HuH-7.5 (cell line): ENCODE data around the gene EBP.
A peak's percentile ranks its signal among the peaks of the same experiment; 100 is the strongest.
"Not testable (repeated sequence)": the region's sequence is repeated elsewhere in the genome, so short reads cannot be mapped to it uniquely, and the experiment has no call there.

Source experiments
- DNase-seq: peaks from one replicate; pipeline ENCODE4 v3.0.0; 2011; ENCODE audit warnings: low spot score

Gene EBP

DNA sequence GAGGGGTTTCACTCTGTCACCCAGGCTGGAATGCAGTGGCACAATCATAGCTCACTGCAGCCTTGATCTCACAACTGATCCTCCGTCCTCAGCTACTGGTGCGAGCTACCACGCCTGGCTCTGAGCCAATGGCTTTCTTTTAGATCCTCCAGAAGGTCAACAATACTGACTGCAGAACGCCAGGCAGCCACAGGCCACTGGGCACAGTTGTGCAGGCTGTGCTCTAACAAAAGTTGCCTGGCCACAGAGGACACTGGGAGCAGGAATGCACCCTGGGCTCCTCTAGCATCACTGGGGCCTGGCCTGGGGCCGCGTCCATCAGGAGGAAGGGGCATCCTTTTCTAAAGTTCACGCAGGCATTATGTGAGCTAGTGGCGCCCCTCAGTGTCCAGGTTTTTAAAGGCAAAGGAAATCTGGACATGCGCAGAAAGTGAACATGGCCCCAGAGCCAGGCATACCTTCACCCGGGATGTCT lies 27.7 kb upstream of the EBP start:
- no peak for DNase-seq

DNA sequence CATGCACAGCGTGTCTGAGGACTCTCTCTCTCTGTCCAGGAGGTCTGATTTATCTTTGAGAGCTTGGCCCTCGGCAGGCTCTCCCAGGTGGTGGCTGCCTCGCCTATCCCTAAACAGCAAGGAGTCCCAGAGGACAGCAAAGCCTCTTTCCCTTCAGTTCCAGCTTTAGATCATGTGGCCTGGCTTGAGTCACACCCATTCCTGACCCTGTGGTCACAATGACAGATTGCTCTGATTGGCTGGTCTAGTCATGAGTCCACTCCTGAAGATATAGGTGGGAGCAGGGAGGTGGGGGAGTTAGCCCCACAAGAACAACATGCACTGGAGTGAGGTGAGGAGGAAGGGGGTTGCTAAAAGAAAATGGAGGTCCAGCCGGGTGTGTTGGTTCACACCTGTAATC lies 24.9 kb upstream of the EBP start:
- DNase-seq, result no peak

DNA sequence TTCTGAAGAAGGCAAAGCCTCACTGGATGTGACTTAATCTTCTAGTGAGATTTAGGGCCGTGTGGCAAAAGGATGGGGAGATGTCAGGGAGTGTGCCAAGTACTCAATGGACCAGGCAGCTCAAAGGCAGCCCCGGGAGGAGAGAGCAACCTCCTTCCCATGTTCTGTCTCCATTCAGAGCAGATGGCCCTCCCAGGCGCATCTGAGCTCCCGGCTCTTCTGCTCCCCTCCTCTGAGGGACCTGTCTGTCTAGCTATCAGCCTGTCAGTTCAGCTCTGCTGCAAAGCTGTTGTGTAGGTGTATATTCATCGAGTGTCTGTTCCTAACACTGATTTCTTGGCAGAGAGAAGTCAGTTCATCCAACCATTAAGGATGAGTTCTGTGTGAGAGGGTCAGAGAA lies 23.7 kb upstream of the EBP start:
- DNase-seq, result no peak

DNA sequence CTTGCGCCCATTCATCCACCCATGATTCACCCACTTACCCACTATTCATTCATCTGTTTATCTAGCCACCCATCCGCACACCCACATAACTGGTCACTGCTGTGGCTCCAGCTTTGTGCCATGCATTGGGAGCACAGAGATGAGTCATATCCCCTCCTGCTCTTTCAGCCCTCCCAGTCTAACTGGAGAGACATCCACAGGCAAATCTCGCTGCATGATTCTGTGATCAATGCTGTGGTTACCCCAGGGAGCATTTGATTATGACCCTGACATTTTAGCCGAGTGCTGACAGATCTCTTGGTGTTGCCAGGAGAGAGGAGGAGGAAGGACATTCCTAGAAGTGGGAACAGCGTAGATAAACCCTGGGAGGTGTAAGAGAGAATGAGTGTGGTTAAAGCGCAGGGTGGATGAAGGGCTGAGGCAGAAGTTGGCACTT lies 23.2 kb upstream of the EBP start:
- DNase-seq, result no peak

DNA sequence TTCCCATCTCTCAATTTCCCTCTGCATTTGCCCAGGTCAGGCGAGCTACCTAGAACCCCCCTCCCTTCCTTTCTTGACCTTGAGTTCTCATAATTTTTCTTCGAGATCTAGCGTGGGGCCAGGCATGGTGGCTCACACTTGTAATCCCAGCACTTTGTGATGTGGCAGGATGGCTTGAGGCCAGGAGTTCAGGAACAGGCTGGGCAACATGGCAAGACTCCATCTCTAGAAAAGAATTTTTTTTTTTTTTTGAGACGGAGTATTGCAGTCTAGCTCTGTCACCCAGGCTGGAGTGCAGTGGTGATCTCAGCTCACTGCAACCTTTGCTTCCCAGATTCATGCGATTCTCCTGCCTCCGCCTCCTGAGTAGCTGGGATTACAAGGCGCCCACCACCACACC lies 17.3 kb upstream of the EBP start:
- no peak for DNase-seq

DNA sequence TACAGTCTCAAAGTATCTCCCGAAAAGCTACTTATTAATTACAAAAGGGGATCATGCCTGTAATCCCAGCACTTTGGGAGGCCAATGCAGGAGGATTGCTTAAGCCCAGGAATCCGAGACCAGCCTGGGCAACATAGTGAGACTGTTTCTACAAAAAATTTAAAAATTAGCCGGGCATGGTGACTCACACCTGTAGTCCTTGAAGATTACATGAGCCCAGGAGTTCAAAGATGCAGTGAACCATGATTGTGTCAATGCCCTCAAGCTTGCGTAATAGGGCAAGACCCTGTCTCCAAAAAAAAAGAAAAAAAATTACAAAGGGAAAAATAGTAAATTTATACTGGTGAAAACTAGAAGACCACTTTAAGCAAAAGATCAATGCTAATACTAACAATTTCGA lies 16.1 kb upstream of the EBP start:
- no peak for DNase-seq

DNA sequence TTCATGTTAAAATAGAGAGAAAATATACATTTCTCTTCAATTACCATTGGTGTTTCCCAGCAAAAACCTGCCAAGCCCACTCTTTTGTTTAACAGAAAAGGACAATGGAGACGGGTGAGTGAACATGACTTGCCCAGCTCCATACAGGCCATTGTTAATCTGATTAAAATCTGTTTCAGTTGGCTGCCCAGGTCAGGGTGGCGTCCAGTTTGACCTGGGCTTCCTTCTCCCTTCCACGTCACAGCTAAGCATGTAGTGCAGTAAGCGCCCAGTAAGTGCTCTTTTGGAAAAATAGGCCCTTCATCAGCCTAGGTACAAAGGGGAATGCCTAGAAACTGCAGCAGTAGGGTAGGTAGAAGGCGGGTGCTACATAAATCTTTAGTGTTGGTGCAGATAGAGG lies 14.4 kb upstream of the EBP start:
- DNase-seq, result no peak

DNA sequence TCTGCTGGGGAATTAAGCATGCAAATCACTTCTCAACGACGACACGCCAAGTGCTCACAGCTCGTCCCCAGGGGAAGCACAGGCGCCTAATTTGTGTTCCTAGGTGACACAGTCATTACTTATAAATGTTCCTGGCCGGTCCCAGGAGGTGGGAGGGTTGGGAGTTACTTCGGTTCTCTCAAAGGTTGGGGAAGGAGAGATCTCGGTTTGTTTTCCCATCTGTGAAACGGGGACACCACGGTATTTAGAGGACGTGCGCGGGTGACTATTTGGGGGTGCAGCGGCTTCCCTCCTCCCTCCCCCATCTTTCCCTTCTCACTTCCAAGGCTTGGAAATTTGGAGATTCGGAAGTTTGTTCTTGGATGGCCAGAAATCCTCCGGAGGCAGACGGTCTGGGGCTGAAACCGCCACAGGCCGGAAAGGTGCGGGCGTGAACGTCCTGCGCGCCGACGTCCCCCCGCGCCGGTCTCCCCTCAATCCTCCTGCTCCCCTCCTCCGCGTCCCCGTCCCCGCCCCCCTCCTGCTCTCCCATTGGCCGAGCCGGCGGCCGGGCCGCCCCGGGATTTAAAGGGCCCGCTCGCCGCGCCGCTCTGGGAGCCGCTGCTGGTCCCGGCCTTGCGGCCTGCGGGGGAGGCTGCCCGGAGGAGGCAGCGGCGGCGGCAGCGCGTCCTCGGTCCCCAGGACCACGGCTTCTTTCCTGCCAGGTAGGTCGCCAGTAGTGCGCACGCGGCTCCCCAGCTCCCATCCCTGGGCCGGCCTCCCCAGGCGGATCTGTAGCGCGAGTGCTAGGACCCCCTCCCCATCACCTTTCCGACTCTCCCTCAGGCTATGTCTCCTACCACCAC lies 13.0 kb upstream of the EBP start, which contains the start of gene PORCN:
TSS of gene PORCN (plus strand) at position 593 of the 845 bp plus-strand sequence. CDS start 829 bp downstream, outside the sequence.
- peak; percentile 84 for DNase-seq

DNA sequence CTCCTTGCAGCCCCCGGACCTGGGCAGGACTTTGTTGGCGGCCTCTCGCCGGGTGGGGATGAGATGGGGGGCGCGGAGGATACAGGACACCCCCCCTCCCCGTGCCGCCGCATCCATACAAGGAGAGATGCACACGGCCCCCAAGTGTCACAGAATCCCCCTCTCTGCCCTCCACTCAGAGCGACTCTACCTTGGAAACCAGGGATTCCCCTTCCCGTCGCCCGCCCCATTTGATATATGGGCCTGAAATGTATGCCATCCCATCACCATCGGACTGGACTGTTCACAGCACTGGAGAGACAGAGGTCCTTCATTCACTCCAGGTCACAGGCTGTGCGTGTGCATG lies 12.4 kb upstream of the EBP start:
- no peak for DNase-seq

DNA sequence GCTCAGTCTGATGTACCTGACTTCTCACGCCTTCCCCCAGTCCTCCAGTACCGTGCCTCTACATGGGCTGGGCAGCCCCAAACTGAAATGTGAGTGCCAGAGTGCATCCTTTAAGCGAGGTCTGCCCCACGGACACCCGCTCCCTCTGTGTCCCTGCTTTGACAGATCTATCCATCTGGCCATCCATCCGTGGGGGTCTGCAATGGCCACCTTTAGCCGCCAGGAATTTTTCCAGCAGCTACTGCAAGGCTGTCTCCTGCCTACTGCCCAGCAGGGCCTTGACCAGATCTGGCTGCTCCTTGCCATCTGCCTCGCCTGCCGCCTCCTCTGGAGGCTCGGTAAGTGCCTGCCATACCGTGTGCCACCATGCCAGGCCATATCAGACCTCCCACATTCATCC lies 12.0 kb upstream of the EBP start:
- no peak for DNase-seq

DNA sequence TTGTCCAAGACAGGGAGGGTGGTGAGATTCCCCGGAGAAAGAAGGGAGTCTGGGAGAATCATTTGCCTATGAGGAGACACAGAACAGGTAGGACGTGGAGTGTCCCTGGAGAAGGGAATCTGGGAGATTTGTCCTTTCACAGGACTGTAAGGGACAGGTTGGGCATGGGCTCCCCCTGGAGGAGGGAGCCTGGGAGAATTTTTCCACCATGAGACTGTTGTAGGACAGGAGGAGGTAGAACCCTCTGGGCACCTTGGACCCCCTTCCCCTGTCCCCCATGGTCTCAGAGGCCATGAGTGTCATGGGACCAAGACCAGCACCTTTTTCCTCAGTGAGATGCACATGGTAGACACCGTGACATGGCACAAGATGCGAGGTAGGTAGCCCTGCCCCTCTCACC lies 10.0 kb upstream of the EBP start:
- DNase-seq, result peak; percentile 68

DNA sequence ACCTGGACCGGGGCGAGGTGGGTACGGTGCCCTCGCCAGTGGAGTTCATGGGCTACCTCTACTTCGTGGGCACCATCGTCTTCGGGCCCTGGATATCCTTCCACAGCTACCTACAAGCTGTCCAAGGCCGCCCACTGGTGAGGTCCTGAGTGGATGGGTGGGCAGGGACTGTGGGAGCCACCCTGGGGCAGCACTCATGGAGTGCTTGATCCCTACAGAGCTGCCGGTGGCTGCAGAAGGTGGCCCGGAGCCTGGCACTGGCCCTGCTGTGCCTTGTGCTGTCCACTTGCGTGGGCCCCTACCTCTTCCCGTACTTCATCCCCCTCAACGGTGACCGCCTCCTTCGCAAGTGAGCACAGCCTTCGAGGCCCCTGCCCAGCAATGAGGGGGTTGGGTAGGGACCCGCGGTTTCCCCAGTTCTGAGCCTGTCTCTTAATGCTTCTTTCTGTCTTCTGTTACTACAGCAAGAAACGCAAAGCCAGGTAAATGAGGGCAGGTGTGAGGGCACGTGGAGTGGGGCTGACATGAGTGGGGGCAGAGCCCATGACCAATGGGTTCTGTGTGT lies 9.2 kb upstream of the EBP start:
- DNase-seq, result no peak

DNA sequence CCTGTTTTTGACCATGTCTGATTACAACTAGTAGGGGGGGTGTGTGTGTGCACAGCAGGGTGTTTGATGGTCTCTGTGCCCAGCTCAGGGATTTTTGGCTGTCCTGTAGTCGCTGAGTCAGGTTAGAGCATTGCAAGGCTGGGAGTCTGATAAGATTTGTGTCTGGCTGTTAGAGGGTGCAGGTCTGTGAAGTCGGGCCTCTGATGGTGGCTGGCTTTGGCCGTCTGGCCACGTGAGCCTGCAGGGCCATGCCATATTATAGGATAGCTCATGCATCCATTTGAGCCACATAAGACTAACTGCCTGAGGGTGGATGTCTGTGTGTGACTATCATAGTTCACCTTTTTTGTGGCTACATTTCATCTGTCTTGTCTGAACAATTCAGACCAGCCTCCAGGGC lies 7.9 kb upstream of the EBP start:
- DNase-seq, result no peak

DNA sequence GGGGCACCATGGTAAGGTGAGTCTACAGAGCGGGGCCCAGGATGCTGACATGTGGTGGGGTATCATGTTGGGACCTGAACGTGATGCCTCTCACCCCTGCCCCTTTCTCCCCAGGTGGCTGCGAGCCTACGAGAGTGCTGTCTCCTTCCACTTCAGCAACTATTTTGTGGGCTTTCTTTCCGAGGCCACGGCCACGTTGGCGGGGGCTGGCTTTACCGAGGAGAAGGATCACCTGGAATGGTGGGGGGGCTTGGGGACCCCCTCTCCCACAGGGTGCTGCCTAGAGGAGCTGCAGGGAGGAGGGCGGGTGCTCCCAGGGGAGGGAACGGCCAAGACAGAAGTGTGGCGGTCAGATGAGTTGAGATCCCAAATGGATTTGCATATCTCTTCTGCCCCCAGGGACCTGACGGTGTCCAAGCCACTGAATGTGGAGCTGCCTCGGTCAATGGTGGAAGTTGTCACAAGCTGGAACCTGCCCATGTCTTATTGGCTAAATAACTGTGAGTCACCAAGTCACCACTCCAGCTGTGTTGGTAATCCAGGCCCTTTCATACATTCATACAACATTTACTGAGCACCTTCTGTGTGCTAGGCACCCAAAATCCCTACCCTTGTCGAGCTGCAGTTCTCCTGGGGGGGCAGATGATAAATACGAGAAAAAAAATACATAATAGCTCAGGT lies 7.3 kb upstream of the EBP start:
- DNase-seq, result no peak

DNA sequence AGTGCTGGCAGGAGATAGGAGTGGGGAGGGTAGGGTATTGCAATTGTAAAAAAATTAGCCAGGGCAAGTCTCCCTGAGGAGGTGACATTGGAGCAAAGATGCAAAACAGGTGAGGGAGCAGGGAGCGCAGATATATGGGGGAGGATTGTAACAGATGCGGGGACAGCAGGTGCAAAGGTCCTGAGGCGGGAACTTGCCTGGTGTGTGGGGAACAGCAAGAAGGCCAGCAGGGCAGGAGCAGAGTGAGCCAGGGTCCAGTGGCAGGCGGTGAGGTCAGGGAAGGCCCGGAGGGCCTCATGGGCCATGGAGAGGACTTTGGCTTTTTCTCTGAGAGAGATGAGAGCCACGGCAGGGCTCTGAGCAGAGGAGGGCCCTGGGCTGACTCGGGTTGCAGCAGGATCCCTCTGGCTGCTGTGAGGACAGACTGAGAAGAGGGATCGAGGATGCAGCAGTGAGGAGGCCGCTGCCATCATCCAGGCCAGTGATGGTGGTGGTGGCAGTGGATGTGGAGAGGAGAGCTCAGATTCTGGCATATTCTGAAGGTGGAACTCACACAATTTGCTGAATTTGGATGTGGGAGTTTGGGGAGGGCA lies 6.6 kb upstream of the EBP start:
- no peak for DNase-seq

DNA sequence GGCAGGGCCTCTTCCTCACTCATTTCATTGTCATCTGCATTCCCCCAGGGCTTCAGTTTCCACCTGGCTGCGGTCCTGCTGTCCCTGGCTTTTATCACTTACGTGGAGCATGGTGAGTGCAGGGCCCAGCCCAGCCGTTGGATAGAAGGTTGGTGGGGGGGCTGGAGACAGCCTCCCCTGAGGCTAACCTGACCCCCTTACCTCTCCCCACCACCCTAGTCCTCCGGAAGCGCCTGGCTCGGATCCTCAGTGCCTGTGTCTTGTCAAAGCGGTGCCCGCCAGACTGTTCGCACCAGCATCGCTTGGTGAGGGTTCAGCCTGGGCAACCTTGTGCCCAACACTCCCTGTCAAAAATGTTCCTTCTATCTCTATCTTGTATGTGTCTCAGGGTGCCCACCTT lies 5.8 kb upstream of the EBP start:
- no peak for DNase-seq

DNA sequence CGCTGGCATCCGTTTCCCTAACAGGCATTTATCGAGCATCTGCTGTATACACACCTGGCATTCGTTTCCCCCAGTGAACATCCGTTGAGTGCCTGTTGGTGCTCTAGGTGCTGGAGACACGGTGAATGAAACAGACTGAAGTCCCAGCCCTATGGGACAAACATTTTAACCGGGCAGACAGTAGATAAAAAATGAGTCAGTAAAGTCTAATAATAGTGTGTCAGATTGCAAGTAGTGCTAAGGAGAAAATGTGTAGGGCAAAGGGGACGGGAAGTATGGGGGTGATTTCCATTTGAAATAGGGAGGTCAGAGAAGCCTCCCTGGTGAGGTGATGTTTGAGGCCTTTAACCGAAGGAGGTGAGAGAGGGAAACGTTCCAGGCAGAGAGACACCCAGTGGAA lies 5.3 kb upstream of the EBP start:
- no peak for DNase-seq

DNA sequence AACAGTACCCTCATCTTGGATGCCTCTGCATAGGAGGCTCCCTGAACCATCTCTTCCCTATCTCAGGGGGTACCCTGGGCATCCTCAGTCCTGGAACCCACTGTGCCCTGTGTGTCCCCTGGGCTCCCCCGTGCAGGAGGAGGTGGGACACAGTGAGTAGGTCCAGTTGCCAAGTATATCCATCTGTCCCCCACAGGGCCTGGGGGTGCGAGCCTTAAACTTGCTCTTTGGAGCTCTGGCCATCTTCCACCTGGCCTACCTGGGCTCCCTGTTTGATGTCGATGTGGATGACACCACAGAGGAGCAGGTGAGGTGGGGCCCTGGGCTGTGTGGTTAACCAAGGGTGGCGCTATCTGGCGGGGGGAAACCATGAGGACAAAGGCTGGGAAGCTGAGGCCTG lies 4.6 kb upstream of the EBP start:
- no peak for DNase-seq

DNA sequence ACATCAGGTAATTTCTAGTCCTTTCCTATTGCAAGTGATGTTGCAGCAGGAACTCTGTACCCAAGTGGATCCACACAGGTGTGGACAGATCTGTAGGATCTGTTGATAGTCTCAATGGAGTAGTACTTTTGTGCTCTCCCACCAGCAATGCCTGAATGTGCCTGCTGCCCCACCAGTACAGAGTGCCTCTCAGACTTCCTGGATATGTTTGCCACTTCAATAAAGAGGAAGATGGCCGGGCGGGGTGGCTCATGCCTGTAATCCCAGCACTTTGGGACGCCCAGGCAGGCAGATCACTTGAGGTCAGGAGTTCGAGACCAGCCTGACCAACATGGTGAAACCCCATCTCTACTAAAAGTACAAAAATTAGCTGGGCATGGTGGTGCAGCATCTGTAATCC lies 2.1 kb upstream of the EBP start:
- DNase-seq, result not testable (repeated sequence)

DNA sequence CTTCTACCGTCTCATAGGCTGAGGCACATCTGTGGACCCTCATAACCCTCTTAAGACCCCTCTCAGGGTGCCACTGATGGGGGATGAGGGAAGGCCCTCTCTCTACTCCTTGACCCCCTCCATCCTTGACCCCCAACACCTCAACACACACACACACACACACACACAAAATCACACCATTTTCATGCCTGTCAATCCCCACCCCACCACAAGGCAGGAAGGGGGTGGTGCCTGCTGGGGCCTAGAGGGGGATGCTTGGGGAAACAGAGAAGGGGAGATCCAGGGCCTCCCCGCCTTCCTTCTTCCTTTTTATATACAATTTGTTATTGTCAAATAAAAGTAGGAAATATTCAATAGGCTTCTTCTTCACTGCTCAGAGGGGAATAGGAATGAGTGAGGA lies 1.2 kb upstream of the EBP start:
- no peak for DNase-seq

DNA sequence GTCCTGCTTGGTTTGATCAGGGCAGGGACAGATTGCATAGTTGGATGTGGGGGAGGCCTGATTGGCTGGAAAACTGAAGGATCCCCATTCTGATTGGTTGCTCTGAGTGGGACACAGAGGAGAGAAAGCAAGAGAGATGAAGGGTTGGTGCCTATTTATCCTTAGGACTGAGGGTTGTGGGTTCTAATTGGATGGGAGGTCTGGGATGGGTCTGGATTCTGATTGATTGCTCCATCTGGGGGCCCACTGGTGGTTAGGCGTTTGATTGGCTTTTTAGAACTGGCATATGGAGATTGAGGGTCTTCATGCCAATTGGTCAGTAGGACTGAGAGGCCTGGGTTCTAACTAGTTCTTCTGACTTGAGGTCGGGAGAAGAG lies 644 bp upstream of the EBP start:
- no peak for DNase-seq

DNA sequence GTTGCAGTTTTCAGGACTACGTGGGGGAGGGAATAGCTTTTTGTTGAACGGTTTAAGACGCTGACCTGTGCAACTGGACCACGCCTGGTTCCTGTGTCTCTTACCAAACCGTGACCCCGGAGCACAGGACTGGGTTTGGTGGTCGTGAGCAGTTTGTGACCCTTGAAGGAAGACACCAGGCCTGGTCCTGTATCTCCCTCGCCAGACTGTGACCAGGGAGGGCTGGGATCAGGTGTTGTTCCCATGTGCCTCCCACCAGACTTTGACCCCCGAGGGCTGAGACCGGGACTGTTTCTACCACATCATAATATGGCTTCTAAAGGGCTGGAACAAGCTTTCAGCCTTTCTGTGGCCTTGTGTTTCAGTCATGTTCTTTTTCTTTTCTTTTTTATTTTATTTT lies 683 bp downstream of the EBP start:
- DNase-seq, result no peak

DNA sequence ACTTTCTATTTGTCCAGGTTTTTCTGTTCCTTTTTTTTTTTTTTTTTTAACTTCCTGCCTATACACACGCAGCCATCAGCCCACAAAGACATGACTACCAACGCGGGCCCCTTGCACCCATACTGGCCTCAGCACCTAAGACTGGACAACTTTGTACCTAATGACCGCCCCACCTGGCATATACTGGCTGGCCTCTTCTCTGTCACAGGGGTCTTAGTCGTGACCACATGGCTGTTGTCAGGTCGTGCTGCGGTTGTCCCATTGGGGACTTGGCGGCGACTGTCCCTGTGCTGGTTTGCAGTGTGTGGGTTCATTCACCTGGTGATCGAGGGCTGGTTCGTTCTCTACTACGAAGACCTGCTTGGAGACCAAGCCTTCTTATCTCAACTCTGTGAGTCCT lies 2.1 kb downstream of the EBP start:
- DNase-seq, result no peak
